Inflammatory macrophage treated with lipopolysaccharide for 4 hours (primary cell): Measurements from ENCODE around the gene OSBPL10.
"Not testable (repeated sequence)": the region's sequence is repeated elsewhere in the genome, so short reads cannot be mapped to it uniquely, and the experiment has no call there.

Experiments
- DNase-seq: peaks from one replicate; pipeline ENCODE4 v3.0.0-alpha.2; 2020

Gene OSBPL10

GRCh38 chr3:31692751-31693150 is 288.3 kb downstream of the OSBPL10 start:
- peak; percentile 56 for DNase-seq

- DNase-seq = no peak
These were observed 290.3 kb downstream of the OSBPL10 start for GRCh38 chr3:31690771-31691170.

- not testable (repeated sequence) for DNase-seq
These were observed 291.5 kb downstream of the OSBPL10 start for GRCh38 chr3:31689523-31689922.

- DNase-seq = peak; percentile 84
These were observed 292.1 kb downstream of the OSBPL10 start for GRCh38 chr3:31688984-31689383.

GRCh38 chr3:31687020-31687802 is 293.9 kb downstream of the OSBPL10 start:
- no peak for DNase-seq

GRCh38 chr3:31680072-31680870 is 300.8 kb downstream of the OSBPL10 start:
- no peak for DNase-seq

- no peak for DNase-seq
These were observed 304.5 kb downstream of the OSBPL10 start for GRCh38 chr3:31676556-31676955.

GRCh38 chr3:31673950-31674349 is 307.1 kb downstream of the OSBPL10 start:
- DNase-seq = no peak

- DNase-seq = peak; percentile 85
These were observed 309.1 kb downstream of the OSBPL10 start for GRCh38 chr3:31671976-31672375.

GRCh38 chr3:31671451-31671850 is 309.6 kb downstream of the OSBPL10 start:
- DNase-seq = peak; percentile 67

GRCh38 chr3:31670722-31671121 is 310.3 kb downstream of the OSBPL10 start:
- DNase-seq = no peak

GRCh38 chr3:31670136-31670535 is 310.9 kb downstream of the OSBPL10 start:
- DNase-seq = peak; percentile 95

- peak; percentile 85 for DNase-seq
These were observed 312.8 kb downstream of the OSBPL10 start for GRCh38 chr3:31668242-31668641.

- DNase-seq = no peak
These were observed 313.5 kb downstream of the OSBPL10 start for GRCh38 chr3:31667582-31667981.

- no peak for DNase-seq
These were observed 317.0 kb downstream of the OSBPL10 start for GRCh38 chr3:31664031-31664430.

- no peak for DNase-seq
These were observed 318.9 kb downstream of the OSBPL10 start for GRCh38 chr3:31661993-31662670.

- no peak for DNase-seq
These were observed 319.8 kb downstream of the OSBPL10 start for GRCh38 chr3:31661286-31661685.

- no peak for DNase-seq
These were observed 321.8 kb downstream of the OSBPL10 start for GRCh38 chr3:31659246-31659645.

GRCh38 chr3:31654998-31655397 is 326.1 kb downstream of the OSBPL10 start:
- no peak for DNase-seq

GRCh38 chr3:31653464-31653863 is 327.6 kb downstream of the OSBPL10 start:
- DNase-seq = no peak

- no peak for DNase-seq
These were observed 328.8 kb downstream of the OSBPL10 start for GRCh38 chr3:31652296-31652695.

- DNase-seq = no peak
These were observed 332.6 kb downstream of the OSBPL10 start for GRCh38 chr3:31648286-31648968.

- DNase-seq = no peak
These were observed 335.8 kb downstream of the OSBPL10 start for GRCh38 chr3:31645256-31645655.
